HFF-Myc (cell line): Measurements from ENCODE around the gene MYL10.
A peak's percentile ranks its signal among the peaks of the same experiment; 100 is the strongest.

Source experiments
- DNase-seq: peaks from one replicate; pipeline ENCODE4 v3.0.0-alpha.2; 2011; ENCODE audit warnings: low read depth; ENCODE audit errors: extremely low read depth
- H3K4me3 ChIP-seq: replicated peaks from 2 replicates; pipeline ENCODE4 v1.5.1; 2011; ENCODE audit warnings: low read depth, mild to moderate bottlenecking, control low read depth, low read length
- CTCF ChIP-seq: IDR thresholded peaks from 2 replicates; pipeline ENCODE4 v1.5.1; 2012; ENCODE audit warnings: mild to moderate bottlenecking, low read depth, low read length, control low read depth; ENCODE audit errors: missing control alignments

The MYL10 gene

GRCh38 chr7:101636822-101637623, 7.9 kb upstream of the MYL10 start:
- no peak for TF ChIP-seq CTCF
- no peak for DNase-seq
- H3K4me3 ChIP-seq = no peak overlapping the region

DNA sequence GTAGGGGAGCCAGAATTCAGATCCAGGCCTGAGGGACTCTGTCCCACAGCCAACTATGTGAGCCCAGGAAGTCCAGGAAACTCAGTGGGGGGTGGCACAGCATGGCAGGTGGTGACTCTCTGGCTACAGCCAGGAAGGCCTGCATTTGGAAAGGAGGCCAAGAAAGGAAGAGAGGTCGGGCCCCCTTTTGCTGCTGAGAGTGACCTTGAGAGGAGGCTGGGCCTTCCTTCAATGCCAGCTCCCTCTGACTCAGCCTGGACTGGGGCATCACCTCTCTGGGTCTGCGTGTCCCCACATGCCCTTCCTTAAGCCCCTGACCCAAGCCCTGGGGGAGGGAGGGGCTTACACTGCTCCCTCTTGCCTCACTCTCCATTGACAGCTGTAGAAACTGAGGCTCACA, 6.4 kb upstream of the MYL10 start:
- no peak for DNase-seq
- no peak for TF ChIP-seq CTCF

GRCh38 chr7:101634196-101634717, 5.2 kb upstream of the MYL10 start:
- no peak overlapping the region for H3K4me3 ChIP-seq
- TF ChIP-seq CTCF = no peak
- no peak for DNase-seq

More for the DNA sequence above, 6.4 kb upstream of the MYL10 start:
- H3K4me3 ChIP-seq = no peak overlapping the region

- no peak overlapping the region for H3K4me3 ChIP-seq
- TF ChIP-seq CTCF = no peak
- no peak for DNase-seq
These were observed 4.4 kb upstream of the MYL10 start for GRCh38 chr7:101633511-101633910.

GRCh38 chr7:101632641-101633040, 3.5 kb upstream of the MYL10 start:
- no peak overlapping the region for H3K4me3 ChIP-seq
- DNase-seq = peak; percentile 7
- TF ChIP-seq CTCF = no peak

DNA sequence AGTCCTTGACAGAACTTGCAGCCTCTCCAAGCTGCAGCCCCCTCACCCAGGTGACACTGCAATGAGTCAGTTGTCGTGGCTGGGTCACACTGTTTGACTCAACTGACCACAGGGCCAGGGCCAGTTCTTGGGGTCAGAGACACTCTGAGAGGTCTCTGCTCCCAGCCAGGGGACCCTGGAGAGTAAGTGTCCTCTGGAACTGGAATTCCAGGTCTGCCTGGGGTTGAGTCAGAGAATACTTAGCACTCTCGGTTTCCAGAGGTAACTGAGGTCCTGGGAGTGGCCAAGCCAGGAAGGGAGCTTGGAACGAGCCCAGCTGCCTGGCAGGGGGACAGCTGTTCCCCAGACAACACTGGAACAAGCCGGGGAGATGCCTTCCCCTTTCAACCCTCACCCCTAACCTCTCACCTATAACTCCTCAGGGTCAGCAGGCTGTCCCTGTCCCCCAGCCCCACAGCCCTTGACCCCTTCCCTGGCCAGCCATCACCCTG, 2.2 kb upstream of the MYL10 start:
- TF ChIP-seq CTCF = no peak
- H3K4me3 ChIP-seq = no peak overlapping the region
- DNase-seq = no peak

DNA sequence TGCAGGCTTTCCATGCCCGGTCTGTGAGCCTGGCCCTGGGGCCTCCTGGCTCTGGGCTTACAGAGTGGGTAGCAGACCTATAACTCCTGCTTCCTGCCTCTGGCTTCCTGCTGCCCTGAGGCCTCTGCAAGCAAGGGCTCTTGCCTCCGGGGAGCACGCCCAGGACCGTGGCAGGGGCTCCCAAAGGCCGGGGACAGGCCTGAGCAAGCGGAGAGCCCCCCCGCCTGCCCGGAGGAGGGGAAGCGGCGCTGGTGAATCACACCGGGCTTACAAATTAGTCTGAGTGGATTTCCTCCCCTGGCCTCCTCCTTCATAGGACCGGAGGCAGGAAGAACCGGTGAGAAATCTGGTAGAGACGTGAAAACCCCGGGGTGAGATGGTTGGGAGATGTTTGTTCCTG, 1.5 kb upstream of the MYL10 start:
- no peak overlapping the region for H3K4me3 ChIP-seq
- peak; percentile 7 for DNase-seq
- no peak for TF ChIP-seq CTCF
